ENCODE data around the gene VOPP1. TPM values are rescaled to one million over a fixed set of nuclear protein-coding genes. Genes with fewer than 3 reads are reported as not detected.
A peak's percentile ranks its signal among the peaks of the same experiment; 100 is the strongest.

VOPP1 gene
- total and polyA plus RNA-seq, 9 donors, result 20.7 to 31.8 (median 27.5) TPM

DNA sequence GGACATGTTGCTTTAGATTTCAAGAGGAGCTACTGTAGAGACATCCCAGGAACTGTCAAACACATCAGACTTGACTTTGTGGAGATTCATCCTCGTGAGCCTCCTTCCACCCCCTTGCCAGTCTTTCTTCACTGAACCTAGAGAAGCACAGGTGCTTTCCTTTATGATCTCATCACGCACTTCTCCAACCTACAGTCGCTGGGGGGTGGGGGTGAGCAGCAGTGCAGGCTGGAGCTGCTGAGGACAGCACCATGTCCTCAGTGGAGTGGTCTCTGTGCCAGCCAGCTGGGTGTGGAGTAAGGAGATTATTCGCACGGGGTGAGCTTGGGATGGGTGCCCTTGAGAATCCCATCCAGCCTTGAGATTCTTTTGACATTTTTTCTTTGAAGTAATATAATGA, 88.1 kb downstream of the VOPP1 start:
- no peak for DNase-seq
- no peaks in the 10 kb centered on the region for H3K27me3 ChIP-seq (ENCODE audit: control insufficient read depth, insufficient read depth, low read length)
- WGBS (ENCODE audit: insufficient coverage), result no CpG with 5 or more reads among the region's 5 CpGs

DNA sequence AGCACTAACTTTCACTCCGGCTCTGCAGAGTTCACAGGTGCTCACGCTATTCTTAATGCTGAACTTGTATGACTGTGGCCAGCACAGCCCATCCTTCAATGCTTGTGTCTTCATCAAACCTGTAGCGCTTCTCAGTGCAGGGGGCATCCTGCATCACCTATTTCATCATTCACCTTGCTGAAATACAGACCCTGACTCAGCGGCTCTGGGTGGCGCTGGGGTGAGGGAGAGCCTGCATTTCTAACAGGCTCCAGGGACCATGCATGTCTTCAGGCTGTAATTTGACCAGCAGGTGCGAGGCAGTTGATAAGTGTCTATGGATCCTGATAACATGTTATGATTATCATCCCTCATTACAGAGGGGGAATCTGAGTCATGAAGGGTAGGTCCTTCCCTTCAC, 89.3 kb downstream of the VOPP1 start:
- no peaks in the 10 kb centered on the region for H3K27me3 ChIP-seq (ENCODE audit: control insufficient read depth, insufficient read depth, low read length)
- WGBS (ENCODE audit: insufficient coverage), result 88% methylated on average over 3 of the region's 6 CpGs
- no peaks in the 10 kb centered on the region for H3K9me3 ChIP-seq (replicated peaks; ENCODE audit: control insufficient read depth, low read depth, low read length)
- no peaks in the 10 kb centered on the region for H3K4me1 ChIP-seq (ENCODE audit: control insufficient read depth, insufficient read depth, low read length)
- peaks cover 2% of the 10 kb centered on the region for H3K36me3 ChIP-seq (ENCODE audit: control insufficient read depth, insufficient read depth, low read length)
- no peak for DNase-seq
- H3K4me3 ChIP-seq (ENCODE audit: low read length), result no peak overlapping the region
- no peak overlapping the region for H3K27ac ChIP-seq (ENCODE audit: low read length)

More for the DNA sequence above, 88.1 kb downstream of the VOPP1 start:
- Histone ChIP-seq H3K4me3 (ENCODE audit: low read length) (no peak overlapping the region), H3K4me1 (ENCODE audit: control insufficient read depth, insufficient read depth, low read length) (peaks cover 7% of the 10 kb centered on the region), H3K9me3 (replicated peaks; ENCODE audit: control insufficient read depth, low read depth, low read length) (no peaks in the 10 kb centered on the region), H3K27ac (ENCODE audit: low read length) (no peak overlapping the region), H3K36me3 (ENCODE audit: control insufficient read depth, insufficient read depth, low read length) (peaks cover 3% of the 10 kb centered on the region)

DNA sequence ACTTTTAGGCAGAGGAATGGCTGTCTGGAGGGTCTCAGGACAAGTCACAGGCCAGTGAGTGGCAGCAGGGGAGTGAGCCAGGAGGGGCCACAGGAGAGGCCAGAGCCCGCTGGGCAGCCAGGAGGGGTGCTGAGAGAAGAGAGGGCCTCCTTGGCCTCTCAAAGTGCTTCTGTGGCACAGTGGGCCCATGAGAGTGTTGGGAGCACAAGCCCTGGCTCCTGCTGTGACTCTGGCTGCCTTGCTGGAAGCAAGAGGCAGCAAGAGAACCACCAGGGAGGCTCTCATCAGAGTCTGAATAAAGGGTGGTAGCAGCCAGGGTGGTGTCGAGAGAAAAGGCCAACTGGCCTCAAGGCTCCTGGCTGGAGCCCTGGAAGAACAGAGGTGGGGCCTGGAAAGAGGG, 91.1 kb downstream of the VOPP1 start:
- Histone ChIP-seq H3K4me3 (ENCODE audit: low read length) (no peak overlapping the region), H3K4me1 (ENCODE audit: control insufficient read depth, insufficient read depth, low read length) (peaks cover 8% of the 10 kb centered on the region), H3K36me3 (ENCODE audit: control insufficient read depth, insufficient read depth, low read length) (peaks cover 2% of the 10 kb centered on the region), H3K27ac (ENCODE audit: low read length) (no peak overlapping the region), H3K9me3 (replicated peaks; ENCODE audit: control insufficient read depth, low read depth, low read length) (no peaks in the 10 kb centered on the region), H3K27me3 (ENCODE audit: control insufficient read depth, insufficient read depth, low read length) (no peaks in the 10 kb centered on the region)
- whole genome bisulfite sequencing (ENCODE audit: insufficient coverage), result 64% methylated on average over 1 of the region's 2 CpGs
- no peak for DNase-seq

DNA sequence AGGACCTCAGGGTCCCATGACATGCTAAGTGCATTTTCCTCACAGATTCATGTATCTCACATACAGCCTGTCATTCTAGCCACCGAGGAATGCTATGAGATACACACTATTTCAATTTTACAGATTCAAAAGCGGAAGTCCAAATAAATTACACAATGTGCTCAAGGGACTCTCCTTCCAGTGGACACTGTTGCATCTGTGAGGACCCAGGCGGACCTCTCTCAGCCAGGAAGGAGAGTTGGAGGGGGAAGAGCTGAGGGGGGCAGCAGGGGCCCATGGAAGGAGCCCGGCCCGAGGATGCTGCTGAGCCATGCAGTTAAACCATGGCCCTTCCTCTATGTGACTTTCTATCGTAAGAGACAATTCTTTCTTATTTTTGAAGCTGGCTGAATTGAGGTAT, 93.6 kb downstream of the VOPP1 start:
- Histone ChIP-seq H3K36me3 (ENCODE audit: control insufficient read depth, insufficient read depth, low read length) (peaks cover 2% of the 10 kb centered on the region), H3K27me3 (ENCODE audit: control insufficient read depth, insufficient read depth, low read length) (no peaks in the 10 kb centered on the region), H3K9me3 (replicated peaks; ENCODE audit: control insufficient read depth, low read depth, low read length) (no peaks in the 10 kb centered on the region), H3K27ac (ENCODE audit: low read length) (no peak overlapping the region), H3K4me3 (ENCODE audit: low read length) (no peak overlapping the region), H3K4me1 (ENCODE audit: control insufficient read depth, insufficient read depth, low read length) (peaks cover 10% of the 10 kb centered on the region)
- DNase-seq, result peak; percentile 21
- WGBS (ENCODE audit: insufficient coverage), result 27% methylated on average over 2 of the region's 6 CpGs

DNA sequence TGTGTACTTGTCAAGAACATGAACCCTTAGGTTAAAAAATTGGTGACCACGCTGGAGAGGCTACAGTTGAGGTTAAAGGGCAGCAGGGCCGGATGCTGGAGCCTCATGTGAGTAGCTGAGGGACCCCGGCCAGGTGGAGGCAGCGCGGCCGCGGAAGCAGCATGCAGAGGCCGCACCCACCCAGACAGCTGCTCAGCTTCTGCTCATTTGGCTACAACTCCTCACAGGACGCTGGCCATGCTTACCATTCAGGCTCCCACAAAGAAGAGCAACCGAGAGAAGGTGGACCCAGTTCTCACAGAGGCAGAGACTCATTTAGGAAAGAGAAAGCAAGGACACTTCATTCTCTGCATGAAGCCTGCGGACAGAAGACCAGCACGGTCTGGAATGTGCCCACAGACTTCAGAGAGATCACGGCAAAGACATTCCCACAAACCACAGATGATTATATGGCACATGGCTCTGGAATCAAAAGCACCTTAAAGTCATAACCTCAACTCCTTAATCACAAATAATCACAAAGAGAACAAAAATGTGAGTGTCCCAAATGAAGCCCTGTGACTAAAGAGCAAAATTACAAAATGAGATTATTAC, 94.4 kb downstream of the VOPP1 start:
- 58% methylated on average over 12 of the region's 13 CpGs for WGBS (ENCODE audit: insufficient coverage)
- Histone ChIP-seq H3K4me1 (ENCODE audit: control insufficient read depth, insufficient read depth, low read length) (peaks cover 10% of the 10 kb centered on the region), H3K36me3 (ENCODE audit: control insufficient read depth, insufficient read depth, low read length) (peaks cover 2% of the 10 kb centered on the region), H3K27me3 (ENCODE audit: control insufficient read depth, insufficient read depth, low read length) (no peaks in the 10 kb centered on the region), H3K9me3 (replicated peaks; ENCODE audit: control insufficient read depth, low read depth, low read length) (no peaks in the 10 kb centered on the region), H3K27ac (ENCODE audit: low read length) (no peak overlapping the region), H3K4me3 (ENCODE audit: low read length) (no peak overlapping the region)
- DNase-seq, result peak; percentile 27

DNA sequence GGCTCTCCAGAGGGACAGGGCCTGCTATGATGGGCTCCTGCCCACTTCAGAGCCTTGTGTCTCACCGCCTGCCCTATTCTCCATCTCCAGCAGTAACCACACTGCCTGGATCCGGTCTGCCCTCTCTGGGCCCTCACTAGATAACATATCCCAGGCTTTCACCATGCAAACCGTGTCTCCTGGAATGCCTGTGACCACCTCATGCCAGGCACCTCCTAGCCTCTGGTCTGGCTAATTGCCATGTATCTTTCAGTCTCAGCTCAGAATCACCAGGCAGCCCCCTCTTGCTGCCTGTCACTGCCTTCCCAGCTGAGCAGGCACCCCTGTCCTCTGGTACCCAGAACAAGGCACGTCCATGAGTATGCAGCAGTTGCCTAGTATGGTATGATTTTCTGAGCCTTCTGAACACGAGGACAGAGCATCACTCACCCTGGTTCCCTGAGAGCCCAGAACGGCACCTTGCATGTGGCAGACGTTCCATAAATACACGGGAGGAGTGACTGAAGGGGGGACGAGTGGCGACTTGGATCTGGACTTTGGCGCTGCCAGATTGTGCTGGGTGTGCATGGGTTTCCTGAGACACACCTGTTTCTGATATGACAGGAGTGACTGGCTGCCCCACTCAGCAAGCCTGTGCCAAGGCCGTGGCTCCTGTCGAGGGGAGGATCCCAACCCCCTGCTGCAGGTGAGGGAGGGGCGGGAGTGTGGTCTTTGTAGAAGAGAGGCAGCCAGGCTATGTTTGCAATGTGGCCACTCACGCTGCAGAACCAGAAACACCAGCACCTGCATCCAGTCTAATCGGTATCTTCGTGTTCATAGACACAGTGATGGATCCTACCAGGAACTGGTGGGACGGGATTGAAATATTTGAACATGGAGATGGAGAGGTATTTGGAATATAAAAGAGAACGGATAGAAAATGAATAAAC, 95.2 kb downstream of the VOPP1 start:
- H3K36me3 ChIP-seq (ENCODE audit: control insufficient read depth, insufficient read depth, low read length), result peaks cover 2% of the 10 kb centered on the region
- no peak for DNase-seq
- WGBS (ENCODE audit: insufficient coverage), result 91% methylated on average over 14 of the region's 19 CpGs

DNA sequence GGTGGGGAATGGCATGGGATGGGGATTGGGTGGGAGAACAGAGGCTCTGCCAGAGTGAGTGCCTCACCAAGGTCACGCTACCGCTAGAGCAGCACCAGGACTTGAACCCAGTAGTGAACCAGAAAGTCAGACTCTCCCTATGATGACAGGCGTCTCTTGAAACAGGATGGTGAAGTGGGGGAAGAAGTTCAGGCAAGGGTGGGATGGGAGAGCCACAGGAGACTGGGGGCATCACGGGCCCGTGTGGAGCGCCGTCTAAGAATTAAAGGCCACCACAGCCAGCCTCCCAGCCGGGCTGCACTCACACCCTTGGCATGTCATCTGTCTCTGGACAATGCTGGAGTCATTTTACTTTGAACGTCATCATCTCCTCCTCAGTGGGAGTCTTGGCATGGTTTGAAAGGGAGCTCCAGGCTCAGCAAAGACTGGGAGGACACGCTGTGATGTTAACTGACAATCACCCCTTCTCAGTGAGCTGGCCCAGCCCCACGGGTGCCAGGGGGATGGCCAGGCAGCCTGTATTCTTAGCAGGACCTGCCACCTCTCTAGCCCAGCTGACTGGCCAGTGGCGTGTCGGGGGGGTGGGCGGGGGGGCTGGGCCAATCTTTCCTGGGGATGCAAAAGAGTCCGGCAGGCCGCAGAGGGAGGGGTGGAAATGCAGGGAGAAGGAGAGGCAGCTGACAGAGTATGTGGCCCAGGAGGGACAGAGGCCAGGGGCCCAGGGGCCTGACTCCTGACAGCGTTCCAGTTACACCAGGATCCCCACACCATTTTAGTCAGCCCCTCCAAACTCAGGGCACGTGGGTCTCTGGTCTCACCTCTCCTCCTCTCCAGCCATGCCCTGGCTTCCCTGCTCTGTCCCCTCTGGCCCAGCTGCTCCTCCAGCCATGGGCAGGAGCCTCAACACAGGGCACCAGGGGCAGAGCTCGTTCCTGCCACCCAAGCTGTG, 96.2 kb downstream of the VOPP1 start:
- no peak for DNase-seq

More for the DNA sequence above, 95.2 kb downstream of the VOPP1 start:
- peaks cover 10% of the 10 kb centered on the region for H3K4me1 ChIP-seq (ENCODE audit: control insufficient read depth, insufficient read depth, low read length)
- H3K4me3 ChIP-seq (ENCODE audit: low read length), result no peak overlapping the region
- H3K27me3 ChIP-seq (ENCODE audit: control insufficient read depth, insufficient read depth, low read length), result no peaks in the 10 kb centered on the region
- H3K9me3 ChIP-seq (replicated peaks; ENCODE audit: control insufficient read depth, low read depth, low read length), result no peaks in the 10 kb centered on the region
- no peak overlapping the region for H3K27ac ChIP-seq (ENCODE audit: low read length)

DNA sequence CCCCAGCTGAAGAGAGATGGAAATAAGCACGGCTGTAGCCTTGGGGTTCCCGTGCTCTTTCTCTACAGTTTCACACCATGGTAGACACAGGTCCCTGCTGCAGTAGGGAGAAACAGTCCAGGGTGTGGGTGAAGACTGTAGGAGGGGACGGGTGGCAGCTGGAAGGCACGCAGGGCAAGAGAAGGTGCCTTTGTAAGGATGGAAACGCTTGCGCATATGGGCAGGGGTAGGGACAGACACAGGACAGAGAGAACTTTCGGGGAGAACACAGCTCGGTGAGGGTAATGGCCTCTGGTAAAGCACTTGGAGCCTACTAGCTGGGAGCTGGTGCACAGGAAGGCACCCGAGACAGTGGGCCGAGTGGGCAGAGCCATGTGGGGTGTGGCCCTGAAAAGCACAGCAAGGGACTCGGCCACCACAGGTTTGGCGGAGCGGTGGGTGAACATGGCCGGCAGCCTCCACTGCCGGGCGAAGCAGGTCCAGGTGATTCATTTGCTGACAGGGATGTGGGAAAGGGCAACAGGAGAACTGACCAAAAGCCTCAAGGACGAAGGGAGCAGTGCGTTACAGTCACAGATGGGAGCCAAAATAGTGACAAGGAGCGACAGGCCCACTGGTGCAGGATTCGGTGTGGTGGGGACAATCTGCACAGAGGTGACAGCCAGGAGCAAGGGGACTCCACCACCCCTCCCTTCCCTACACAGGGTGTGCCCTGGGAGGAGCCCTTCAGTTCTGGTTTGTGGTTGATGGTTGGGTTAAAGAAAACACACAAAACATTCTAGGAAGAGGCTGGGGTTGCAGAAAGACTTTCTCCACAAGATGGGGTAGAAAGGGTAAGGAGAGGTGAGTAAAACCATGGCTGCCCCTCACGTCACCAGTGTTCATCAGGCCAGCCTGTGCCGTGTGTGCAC, 97.1 kb downstream of the VOPP1 start:
- no peaks in the 10 kb centered on the region for H3K27me3 ChIP-seq (ENCODE audit: control insufficient read depth, insufficient read depth, low read length)
- peaks cover 10% of the 10 kb centered on the region for H3K4me1 ChIP-seq (ENCODE audit: control insufficient read depth, insufficient read depth, low read length)
- no peak overlapping the region for H3K27ac ChIP-seq (ENCODE audit: low read length)
- WGBS (ENCODE audit: insufficient coverage), result 91% methylated on average over 20 of the region's 22 CpGs
- no peak for DNase-seq
- H3K9me3 ChIP-seq (replicated peaks; ENCODE audit: control insufficient read depth, low read depth, low read length), result no peaks in the 10 kb centered on the region
- H3K4me3 ChIP-seq (ENCODE audit: low read length), result no peak overlapping the region
- H3K36me3 ChIP-seq (ENCODE audit: control insufficient read depth, insufficient read depth, low read length), result peaks cover 2% of the 10 kb centered on the region

More for the DNA sequence above, 96.2 kb downstream of the VOPP1 start:
- Histone ChIP-seq H3K27ac (ENCODE audit: low read length) (no peak overlapping the region), H3K4me3 (ENCODE audit: low read length) (no peak overlapping the region), H3K9me3 (replicated peaks; ENCODE audit: control insufficient read depth, low read depth, low read length) (no peaks in the 10 kb centered on the region), H3K36me3 (ENCODE audit: control insufficient read depth, insufficient read depth, low read length) (peaks cover 2% of the 10 kb centered on the region), H3K4me1 (ENCODE audit: control insufficient read depth, insufficient read depth, low read length) (peaks cover 10% of the 10 kb centered on the region), H3K27me3 (ENCODE audit: control insufficient read depth, insufficient read depth, low read length) (no peaks in the 10 kb centered on the region)
- WGBS (ENCODE audit: insufficient coverage), result 85% methylated on average over 11 of the region's 19 CpGs

DNA sequence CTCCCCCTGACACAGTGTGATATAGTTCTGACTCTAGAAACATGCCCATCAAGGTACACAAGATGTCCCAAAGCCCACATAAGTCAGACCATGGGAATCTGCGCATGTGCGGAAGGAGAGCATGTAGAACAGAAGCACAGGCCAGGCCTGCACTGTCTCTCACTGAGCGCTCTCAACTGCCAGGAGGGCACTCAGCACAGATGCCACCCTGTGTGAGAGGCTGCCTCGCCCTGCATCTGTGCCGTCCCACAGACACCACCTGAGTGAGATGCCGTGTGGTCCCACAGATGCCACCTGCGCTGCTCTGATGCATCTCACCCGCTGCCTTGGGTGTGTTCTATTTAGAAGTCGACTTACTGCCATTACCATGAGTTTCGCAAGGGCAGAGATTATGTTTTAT, 98.4 kb downstream of the VOPP1 start:
- no peak overlapping the region for H3K27ac ChIP-seq (ENCODE audit: low read length)
- WGBS (ENCODE audit: insufficient coverage), result 98% methylated on average over 6 of the region's 10 CpGs
- DNase-seq, result no peak
- H3K4me1 ChIP-seq (ENCODE audit: control insufficient read depth, insufficient read depth, low read length), result peaks cover 21% of the 10 kb centered on the region
- peaks cover 2% of the 10 kb centered on the region for H3K36me3 ChIP-seq (ENCODE audit: control insufficient read depth, insufficient read depth, low read length)
- no peak overlapping the region for H3K4me3 ChIP-seq (ENCODE audit: low read length)
- H3K27me3 ChIP-seq (ENCODE audit: control insufficient read depth, insufficient read depth, low read length), result no peaks in the 10 kb centered on the region
- H3K9me3 ChIP-seq (replicated peaks; ENCODE audit: control insufficient read depth, low read depth, low read length), result no peaks in the 10 kb centered on the region
